Measurements from ENCODE around the gene TMEM33.

DNA sequence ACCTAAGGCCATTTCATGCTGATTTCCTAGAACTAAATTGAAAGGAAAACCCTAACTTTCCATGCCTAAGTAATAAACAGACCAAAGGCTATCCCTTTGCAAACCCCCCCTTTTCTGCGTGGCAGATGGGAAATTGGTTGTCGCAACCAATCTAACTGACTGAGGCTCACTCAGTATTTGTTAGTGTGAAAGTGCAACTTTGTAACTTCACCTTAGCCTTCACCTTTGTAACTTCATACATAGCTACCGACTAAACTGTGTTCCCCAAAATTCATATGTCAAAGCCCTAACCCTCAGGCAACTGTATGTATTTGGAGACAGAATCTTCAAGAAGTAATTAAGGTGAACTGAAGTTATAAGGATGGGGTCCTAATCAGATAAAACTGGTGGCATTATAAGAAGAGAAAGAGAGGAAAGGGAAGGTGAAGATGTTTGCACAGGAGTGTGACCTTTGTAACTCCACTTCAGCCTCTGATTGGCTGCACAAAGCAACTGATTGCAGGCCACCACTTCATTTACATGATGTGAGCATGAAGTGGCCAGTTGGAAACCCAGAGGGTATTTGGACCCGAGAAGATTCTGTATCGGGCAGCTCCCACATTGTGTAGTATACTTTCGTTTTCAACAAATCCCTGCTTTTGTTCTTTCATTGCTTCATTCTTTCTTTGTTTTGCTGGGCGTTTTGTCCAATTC lies 4.9 kb upstream of the TMEM33 start:
- TF ChIP-seq CTCF (conservative IDR thresholded peaks at IDR 0.05; ENCODE audit: low read depth, low read length): no peak
- no peak for TF ChIP-seq EZH2 (IDR thresholded peaks at IDR 0.05; ENCODE audit: borderline replicate concordance, low read depth, low read length, poor library complexity, severe bottlenecking)

Data from A673 (cell line).